ENCODE results near the gene FADS6.

DNA sequence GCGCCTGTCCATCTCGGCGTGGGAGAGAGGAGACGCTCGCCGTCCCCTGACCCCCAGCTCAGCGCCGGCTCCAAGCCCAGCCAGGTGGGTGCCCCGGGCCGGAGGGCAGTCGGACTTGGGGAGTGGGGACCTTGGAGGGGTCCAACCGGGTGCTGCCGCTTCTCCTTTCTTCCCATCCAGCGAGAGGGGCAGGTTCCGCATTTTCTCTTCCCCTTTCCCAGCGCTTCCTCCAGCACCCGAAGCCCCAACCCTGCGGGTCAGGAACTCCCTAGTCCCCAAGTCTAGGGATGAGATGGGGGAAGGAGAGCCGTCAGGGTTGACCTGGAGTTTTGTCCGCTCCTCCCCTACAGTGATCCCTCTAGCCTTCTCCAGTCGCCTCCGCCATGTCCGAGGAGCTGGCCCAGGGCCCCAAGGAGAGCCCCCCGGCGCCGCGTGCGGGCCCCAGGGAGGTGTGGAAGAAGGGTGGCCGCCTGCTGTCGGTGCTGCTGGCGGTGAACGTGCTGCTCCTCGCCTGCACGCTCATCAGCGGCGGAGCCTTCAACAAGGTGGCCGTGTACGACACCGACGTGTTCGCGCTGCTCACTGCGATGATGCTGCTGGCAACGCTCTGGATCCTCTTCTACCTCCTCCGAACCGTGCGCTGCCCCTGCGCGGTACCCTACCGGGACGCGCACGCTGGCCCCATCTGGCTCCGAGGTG is 31.0 kb upstream of the FADS6 start, which contains the start of gene OTOP2:
- TF ChIP-seq POLR2A (IDR thresholded peaks at IDR 0.05), result no peak
- TF ChIP-seq, protein P1, sequence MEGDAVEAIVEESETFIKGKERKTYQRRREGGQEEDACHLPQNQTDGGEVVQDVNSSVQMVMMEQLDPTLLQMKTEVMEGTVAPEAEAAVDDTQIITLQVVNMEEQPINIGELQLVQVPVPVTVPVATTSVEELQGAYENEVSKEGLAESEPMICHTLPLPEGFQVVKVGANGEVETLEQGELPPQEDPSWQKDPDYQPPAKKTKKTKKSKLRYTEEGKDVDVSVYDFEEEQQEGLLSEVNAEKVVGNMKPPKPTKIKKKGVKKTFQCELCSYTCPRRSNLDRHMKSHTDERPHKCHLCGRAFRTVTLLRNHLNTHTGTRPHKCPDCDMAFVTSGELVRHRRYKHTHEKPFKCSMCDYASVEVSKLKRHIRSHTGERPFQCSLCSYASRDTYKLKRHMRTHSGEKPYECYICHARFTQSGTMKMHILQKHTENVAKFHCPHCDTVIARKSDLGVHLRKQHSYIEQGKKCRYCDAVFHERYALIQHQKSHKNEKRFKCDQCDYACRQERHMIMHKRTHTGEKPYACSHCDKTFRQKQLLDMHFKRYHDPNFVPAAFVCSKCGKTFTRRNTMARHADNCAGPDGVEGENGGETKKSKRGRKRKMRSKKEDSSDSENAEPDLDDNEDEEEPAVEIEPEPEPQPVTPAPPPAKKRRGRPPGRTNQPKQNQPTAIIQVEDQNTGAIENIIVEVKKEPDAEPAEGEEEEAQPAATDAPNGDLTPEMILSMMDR (IDR thresholded peaks at IDR 0.05), result no peak
